Left ventricle myocardium inferior (tissue), 1 donor: ENCODE measurements around the gene KIF6. TPM values are rescaled to one million over a fixed set of nuclear protein-coding genes. Genes with fewer than 3 reads are reported as not detected.
"Not testable (repeated sequence)": the region's sequence is repeated elsewhere in the genome, so short reads cannot be mapped to it uniquely, and the experiment has no call there.

ENCODE experiments used
- DNase-seq: peaks from one replicate; pipeline ENCODE4 v3.0.0-alpha.2; 2020
- H3K27ac ChIP-seq: fragments of 200-600 bp; replicated peaks from 2 replicates; pipeline ENCODE4 v1.8.0; 2021
- H3K27me3 ChIP-seq: fragments of 200-600 bp; 2 replicates; pipeline ENCODE4 v1.8.0; 2021; ENCODE audit warnings: low read depth
- H3K36me3 ChIP-seq: fragments of 200-600 bp; 2 replicates; pipeline ENCODE4 v1.8.0; 2021
- H3K4me1 ChIP-seq: fragments of 200-600 bp; 2 replicates; pipeline ENCODE4 v1.8.0; 2021
- H3K4me3 ChIP-seq: fragments of 200-600 bp; 2 replicates; pipeline ENCODE4 v1.8.0; 2021; ENCODE audit warnings: mild to moderate bottlenecking, moderate library complexity
- H3K9me3 ChIP-seq: fragments of 200-600 bp; replicated peaks from 2 replicates; pipeline ENCODE4 v1.8.0; 2021
- CTCF ChIP-seq: fragments of 200-600 bp; IDR thresholded peaks from 2 replicates; pipeline ENCODE4 v1.8.0; 2021; ENCODE audit warnings: antibody characterized with exemption, mild to moderate bottlenecking, borderline replicate concordance
- intact Hi-C: fragments of 100-400 bp; cut with micrococcal nuclease; formaldehyde crosslinking; loops from one replicate; pipeline ENCODE4 v1.11.0; 2022
- total RNA-seq: library from RNA; stranded (reverse); fragmentation: NEBNext Ultra II Directional; extraction: Animal tissue kit (Norgen Biotek cat#: 25700); gene quantifications from one replicate; pipeline ENCODE4 v1.2.1, GENCODE V29; 2021
- donor health status: DM: no; HTN: yes; CAD: no; lungs with severe emphysema.

KIF6 gene
- total RNA-seq, 1 donor from 2014 or later: 0.69 TPM

DNA sequence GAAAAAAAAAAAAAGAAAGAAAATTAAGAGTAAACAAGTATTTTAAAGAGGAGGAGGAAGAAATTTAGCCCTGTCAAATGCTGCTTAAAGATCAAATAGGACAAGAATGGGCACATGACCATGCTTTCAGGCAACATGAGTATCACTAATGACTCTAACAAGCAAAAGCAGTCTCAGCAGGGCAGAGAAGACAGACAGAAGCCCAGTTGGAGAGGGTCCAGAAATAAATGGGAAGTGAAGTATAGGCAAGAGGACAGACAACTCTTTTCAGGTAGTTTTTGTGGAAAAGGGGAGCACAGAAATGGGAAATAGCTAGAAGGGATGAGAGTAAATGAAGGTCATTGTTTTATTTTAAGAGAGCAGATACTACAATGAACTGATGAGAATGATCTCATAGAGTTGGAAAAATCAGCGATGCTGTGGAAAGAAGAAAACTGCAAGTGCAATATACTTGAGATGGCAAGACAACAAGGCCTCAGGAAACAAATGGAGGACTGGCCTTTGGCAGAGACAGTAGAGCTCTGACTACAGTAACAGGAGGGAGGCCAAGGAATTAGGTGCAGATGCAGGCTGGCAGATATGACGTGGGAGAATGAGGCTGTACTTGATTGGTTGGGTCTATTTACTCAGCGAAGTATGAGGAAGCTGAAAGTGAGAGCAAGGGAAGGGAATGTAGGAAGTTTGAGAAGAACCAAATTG is 40.3 kb downstream of the KIF6 start:
- DNase-seq: no peak
- Histone ChIP-seq H3K9me3 (no peaks in the 10 kb centered on the region), H3K27ac (no peak overlapping the region), H3K27me3 (peaks cover 10% of the 10 kb centered on the region), H3K36me3 (no peaks in the 10 kb centered on the region), H3K4me3 (no peak overlapping the region), H3K4me1 (no peaks in the 10 kb centered on the region)
- no peak for TF ChIP-seq CTCF
- intact Hi-C loops: no loop called here

DNA sequence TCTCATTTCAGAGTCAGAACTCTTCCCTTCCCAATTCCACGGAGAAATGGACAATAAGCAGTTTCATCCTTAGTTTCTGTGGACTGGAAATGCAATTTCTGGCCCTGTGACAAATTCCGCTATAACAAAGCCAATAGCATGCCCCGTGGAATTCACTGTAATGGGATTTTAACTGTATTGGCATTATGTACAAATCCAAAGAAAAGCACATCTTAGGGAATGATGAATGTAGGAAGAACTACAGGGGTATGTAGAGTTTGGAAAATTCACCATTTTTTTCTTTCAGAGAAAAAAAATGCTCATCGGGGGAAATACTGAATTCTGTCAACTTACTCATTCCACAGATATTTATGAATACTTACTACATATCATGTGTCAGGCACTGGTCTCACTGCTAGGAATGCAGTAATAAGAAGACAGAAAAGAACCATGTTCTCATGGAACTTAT is 43.5 kb downstream of the KIF6 start:
- Histone ChIP-seq H3K27me3 (no peaks in the 10 kb centered on the region), H3K27ac (no peak overlapping the region), H3K9me3 (no peaks in the 10 kb centered on the region), H3K4me3 (no peak overlapping the region), H3K36me3 (no peaks in the 10 kb centered on the region), H3K4me1 (no peaks in the 10 kb centered on the region)
- no peak for DNase-seq
- intact Hi-C loops: no loop called here
- TF ChIP-seq CTCF: no peak

DNA sequence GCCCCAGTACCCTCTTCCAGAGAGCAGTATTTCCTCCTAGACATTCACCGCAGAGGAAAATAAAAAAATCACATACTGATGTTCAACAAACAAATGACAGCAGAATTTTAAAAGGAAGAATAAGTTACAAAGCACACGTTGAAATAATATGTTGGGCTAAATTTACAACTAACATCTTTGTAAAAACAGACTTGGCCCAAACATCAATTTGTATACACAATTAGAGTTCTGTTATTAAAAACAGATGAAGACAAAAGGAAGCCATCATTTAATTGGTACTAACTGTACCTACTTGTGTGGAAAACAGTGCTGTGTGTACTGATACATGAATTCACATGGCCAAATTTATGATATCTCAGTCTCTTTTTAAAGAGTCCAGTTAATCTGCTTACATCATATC is 46.3 kb downstream of the KIF6 start:
- Histone ChIP-seq H3K4me3 (no peak overlapping the region), H3K4me1 (no peaks in the 10 kb centered on the region), H3K9me3 (peaks cover 13% of the 10 kb centered on the region), H3K27ac (no peak overlapping the region), H3K36me3 (no peaks in the 10 kb centered on the region), H3K27me3 (no peaks in the 10 kb centered on the region)
- no peak for DNase-seq
- intact Hi-C loops: no loop called here
- TF ChIP-seq CTCF: no peak

DNA sequence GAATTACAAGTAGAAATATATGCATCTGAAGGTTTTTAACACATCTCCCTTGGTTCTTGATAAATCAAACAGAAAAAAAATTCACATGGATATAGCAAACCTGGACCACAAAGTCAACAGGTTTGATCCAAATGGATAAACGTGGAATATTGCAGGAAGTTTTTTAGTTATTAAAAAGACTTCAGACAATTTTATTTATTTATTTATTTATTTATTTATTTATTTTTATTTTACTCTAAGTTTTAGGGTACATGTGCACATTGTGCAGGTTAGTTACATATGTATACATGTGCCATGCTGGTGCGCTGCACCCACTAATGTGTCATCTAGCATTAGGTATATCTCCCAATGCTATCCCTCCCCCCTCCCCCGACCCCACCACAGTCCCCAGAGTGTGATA is 47.9 kb downstream of the KIF6 start:
- H3K36me3 ChIP-seq, H3K27ac ChIP-seq, H3K4me3 ChIP-seq, intact Hi-C loops, H3K4me1 ChIP-seq, H3K27me3 ChIP-seq, DNase-seq: not testable (repeated sequence)
- peaks cover 27% of the 10 kb centered on the region for H3K9me3 ChIP-seq

GRCh38 chr6:39670519-39670918 is 54.7 kb downstream of the KIF6 start:
- Histone ChIP-seq H3K27me3 (no peaks in the 10 kb centered on the region), H3K9me3 (peaks cover 17% of the 10 kb centered on the region), H3K4me1 (no peaks in the 10 kb centered on the region), H3K4me3 (no peak overlapping the region), H3K27ac (no peak overlapping the region), H3K36me3 (peaks cover 4% of the 10 kb centered on the region)
- intact Hi-C loops: no loop called here
- no peak for TF ChIP-seq CTCF
- no peak for DNase-seq

- no peak overlapping the region for H3K27ac ChIP-seq
- no peaks in the 10 kb centered on the region for H3K27me3 ChIP-seq
- H3K36me3 ChIP-seq: peaks cover 4% of the 10 kb centered on the region
- peaks cover 14% of the 10 kb centered on the region for H3K9me3 ChIP-seq
- TF ChIP-seq CTCF: no peak
- intact Hi-C loops: no loop called here
- no peak for DNase-seq
- no peak overlapping the region for H3K4me3 ChIP-seq
- H3K4me1 ChIP-seq: no peaks in the 10 kb centered on the region
These were observed 55.2 kb downstream of the KIF6 start for GRCh38 chr6:39669973-39670342.
